OCI-LY7 (cell line): ENCODE data around the gene MYEOV. TPM values are rescaled to one million over a fixed set of nuclear protein-coding genes. Genes with fewer than 3 reads are reported as not detected.

Source experiments
- BruUV-seq: library from RNA; stranded (reverse); fragments of 400-500 nt; replicated peaks from 2 replicates; lab custom pipeline; 2021; lab: Mats Ljungman, UMichigan
- CTCF ChIA-PET: fragments of 300-600 bp; sonication (Branson Sonifier 250); formaldehyde crosslinking; loops from one replicate; lab custom pipeline; 2022; ENCODE audit warnings: antibody characterized with exemption; ENCODE audit not compliant: unreplicated experiment; lab: Charles Lee
- POLR2A ChIA-PET: fragments of 300-600 bp; sonication (Branson Sonifier 250); formaldehyde crosslinking; loops from one replicate; lab custom pipeline; 2022; ENCODE audit warnings: antibody characterized with exemption; lab: Charles Lee
- DNase-seq: peaks from one replicate; pipeline ENCODE4 v3.0.0-alpha.2; 2015; ENCODE audit warnings: low spot score
- H2AFZ ChIP-seq: fragments of 200-600 bp; sonication (generic), shearing (Covaris generic); 2 replicates; pipeline ENCODE4 v1.6.1; 2014; ENCODE audit warnings: mild to moderate bottlenecking, antibody characterized with exemption, low read length, moderate library complexity
- H3K27ac ChIP-seq: fragments of 200-600 bp; sonication (generic); 2 replicates; pipeline ENCODE4 v1.5.1; 2014; ENCODE audit warnings: mixed run types, low read depth, mild to moderate bottlenecking, moderate library complexity, low read length, inconsistent platforms; ENCODE audit not compliant: poor library complexity, severe bottlenecking
- H3K36me3 ChIP-seq: fragments of 200-600 bp; sonication (generic); 2 replicates; pipeline ENCODE4 v1.6.1; 2014; ENCODE audit warnings: mild to moderate bottlenecking, antibody characterized with exemption, low read length, moderate library complexity, mixed read lengths; ENCODE audit not compliant: insufficient read depth
- H3K4me1 ChIP-seq: fragments of 200-600 bp; sonication (generic); 2 replicates; pipeline ENCODE4 v1.5.1; 2014; ENCODE audit warnings: mild to moderate bottlenecking, low read length; ENCODE audit not compliant: insufficient read depth, poor library complexity, severe bottlenecking
- H3K4me2 ChIP-seq: fragments of 200-600 bp; sonication (generic); 2 replicates; pipeline ENCODE4 v1.6.1; 2014; ENCODE audit warnings: mild to moderate bottlenecking, low read length
- H3K4me3 ChIP-seq: fragments of 200-600 bp; sonication (generic); 2 replicates; pipeline ENCODE4 v1.5.1; 2014; ENCODE audit warnings: mild to moderate bottlenecking, low read depth, low read length; ENCODE audit not compliant: poor library complexity, severe bottlenecking
- H3K79me2 ChIP-seq: fragments of 200-600 bp; sonication (generic); 2 replicates; pipeline ENCODE4 v1.6.1; 2016; ENCODE audit warnings: low read depth, mild to moderate bottlenecking, low read length, moderate library complexity, mixed read lengths; ENCODE audit not compliant: insufficient read depth
- H3K9me2 ChIP-seq: fragments of 200-600 bp; sonication (generic); 2 replicates; pipeline ENCODE4 v1.6.1; 2016; ENCODE audit warnings: mild to moderate bottlenecking, low read length, mixed read lengths; ENCODE audit not compliant: insufficient read depth
- H3K9me3 ChIP-seq: fragments of 200-600 bp; sonication (generic); 2 replicates; pipeline ENCODE4 v1.6.1; 2014; ENCODE audit warnings: mild to moderate bottlenecking, mixed run types, low read length, mixed read lengths
- H4K20me1 ChIP-seq: fragments of 200-600 bp; sonication (generic); 2 replicates; pipeline ENCODE4 v1.6.1; 2014; ENCODE audit warnings: mild to moderate bottlenecking, antibody characterized with exemption, low read length, moderate library complexity, mixed read lengths; ENCODE audit not compliant: insufficient read depth
- EZH2phosphoT487 ChIP-seq: fragments of 200-600 bp; sonication (generic); IDR thresholded peaks from 2 replicates; pipeline ENCODE4 v1.6.1; 2018; ENCODE audit warnings: low read depth, borderline replicate concordance, mild to moderate bottlenecking, mixed run types, antibody characterized with exemption, low read length, moderate library complexity, mixed read lengths
- intact Hi-C: fragments of 100-400 bp; cut with micrococcal nuclease; formaldehyde crosslinking; loops from one replicate; pipeline ENCODE4 v1.10.0; 2022; ENCODE audit not compliant: unreplicated experiment
- total RNA-seq, 2 experiments: library from RNA; depleted of rRNA in 1 of 2; stranded (reverse); fragments of >200 nt in 1 of 2; shearing (Covaris generic) in 1 of 2; gene quantifications; 2 replicates each; pipeline ENCODE4 v1.2.3, GENCODE V29; 2014 to 2022
- TF ChIP-seq, protein P1 (sequence below): fragments of 200-600 bp; sonication (generic); conservative IDR thresholded peaks from 2 replicates; pipeline ENCODE4 v1.5.1; 2014; ENCODE audit warnings: mild to moderate bottlenecking, antibody characterized with exemption, low read length, moderate library complexity, mixed read lengths

MYEOV gene
- total RNA-seq, 2 experiments from 2014 or later, result 3.2 to 7.7 TPM

DNA sequence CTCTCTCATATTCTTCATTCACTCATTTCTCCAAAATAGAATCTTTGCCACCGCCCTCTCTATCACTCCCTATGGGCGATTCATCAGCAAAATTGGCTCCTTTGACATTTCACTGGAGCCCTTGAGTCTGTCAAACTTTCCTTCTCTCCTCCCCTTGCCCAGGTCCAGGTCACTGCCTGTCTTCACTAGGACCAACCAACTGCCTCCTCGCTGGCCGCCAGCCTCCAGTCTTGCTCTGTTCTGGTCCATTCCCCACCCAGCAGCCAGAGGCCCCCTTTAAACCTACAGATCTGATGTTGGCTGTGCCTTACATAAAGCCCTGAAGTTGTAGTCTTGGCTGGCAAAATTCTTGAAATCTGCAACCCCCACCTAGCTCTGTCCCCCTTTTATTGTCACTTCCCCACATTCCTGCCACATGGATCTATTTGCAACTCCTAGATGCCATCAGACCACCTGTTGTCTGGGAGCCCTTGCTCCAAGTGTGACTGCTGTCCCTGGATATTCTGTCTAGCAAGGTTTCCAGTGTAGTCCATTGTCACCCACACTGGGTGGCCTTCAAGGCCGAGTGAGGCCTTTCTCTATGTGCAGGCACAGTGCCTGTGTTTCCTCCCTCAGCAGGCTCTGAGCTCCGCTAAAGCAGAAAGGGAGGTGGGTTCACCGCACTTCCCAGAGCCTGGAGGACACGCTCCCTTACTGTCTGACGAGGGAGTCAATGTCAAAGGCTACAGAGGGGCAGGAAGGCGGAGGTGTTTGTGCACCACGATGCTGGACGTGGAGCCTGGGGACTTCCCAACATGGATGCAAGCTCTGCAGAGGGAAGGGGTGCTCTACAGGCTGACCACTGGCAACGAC, 25.5 kb downstream of the MYEOV start:
- Histone ChIP-seq H3K79me2 (no peaks in the 10 kb centered on the region), H3K27ac (no peak overlapping the region), H3K4me1 (no peaks in the 10 kb centered on the region), H3K9me2 (no peaks in the 10 kb centered on the region), H3K4me3 (no peak overlapping the region), H3K9me3 (no peaks in the 10 kb centered on the region), H2AFZ (no peak overlapping the region), H3K36me3 (no peaks in the 10 kb centered on the region), H4K20me1 (no peaks in the 10 kb centered on the region), H3K4me2 (no peak overlapping the region)
- no TSS peak for BruUV-seq
- TF ChIP-seq EZH2phosphoT487, result no peak
- TF ChIP-seq, protein P1, sequence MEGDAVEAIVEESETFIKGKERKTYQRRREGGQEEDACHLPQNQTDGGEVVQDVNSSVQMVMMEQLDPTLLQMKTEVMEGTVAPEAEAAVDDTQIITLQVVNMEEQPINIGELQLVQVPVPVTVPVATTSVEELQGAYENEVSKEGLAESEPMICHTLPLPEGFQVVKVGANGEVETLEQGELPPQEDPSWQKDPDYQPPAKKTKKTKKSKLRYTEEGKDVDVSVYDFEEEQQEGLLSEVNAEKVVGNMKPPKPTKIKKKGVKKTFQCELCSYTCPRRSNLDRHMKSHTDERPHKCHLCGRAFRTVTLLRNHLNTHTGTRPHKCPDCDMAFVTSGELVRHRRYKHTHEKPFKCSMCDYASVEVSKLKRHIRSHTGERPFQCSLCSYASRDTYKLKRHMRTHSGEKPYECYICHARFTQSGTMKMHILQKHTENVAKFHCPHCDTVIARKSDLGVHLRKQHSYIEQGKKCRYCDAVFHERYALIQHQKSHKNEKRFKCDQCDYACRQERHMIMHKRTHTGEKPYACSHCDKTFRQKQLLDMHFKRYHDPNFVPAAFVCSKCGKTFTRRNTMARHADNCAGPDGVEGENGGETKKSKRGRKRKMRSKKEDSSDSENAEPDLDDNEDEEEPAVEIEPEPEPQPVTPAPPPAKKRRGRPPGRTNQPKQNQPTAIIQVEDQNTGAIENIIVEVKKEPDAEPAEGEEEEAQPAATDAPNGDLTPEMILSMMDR, result no peak
- DNase-seq, result no peak
- intact Hi-C loops, result no loop called here
- ChIA-PET CTCF (no interaction called here), POLR2A (no interaction called here)

DNA sequence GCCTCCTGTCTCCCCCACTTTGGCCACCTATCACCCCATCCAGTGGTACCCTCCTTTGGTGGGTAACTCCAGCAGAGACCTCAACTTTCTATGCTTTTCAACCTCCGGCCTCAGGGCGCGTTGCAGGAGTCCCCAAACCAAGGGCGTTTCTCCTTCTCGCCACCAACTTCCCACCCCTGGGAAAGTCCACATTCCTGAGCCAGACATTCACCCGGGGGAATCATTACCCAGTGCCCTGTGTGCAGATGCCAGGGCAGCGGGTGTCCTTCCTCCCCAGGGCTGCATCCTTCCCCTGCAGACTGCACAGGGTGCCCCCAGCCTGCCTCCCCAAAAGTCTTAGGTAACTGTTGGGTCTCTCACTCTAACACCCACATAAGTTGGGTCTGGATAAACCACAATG, 26.4 kb downstream of the MYEOV start:
- H3K4me1 ChIP-seq, result no peaks in the 10 kb centered on the region
- ChIA-PET POLR2A (no interaction called here), CTCF (no interaction called here)
- no peak for DNase-seq
- no peaks in the 10 kb centered on the region for H3K36me3 ChIP-seq
- H3K4me2 ChIP-seq, result no peak overlapping the region
- intact Hi-C loops, result no loop called here
- no peaks in the 10 kb centered on the region for H3K9me2 ChIP-seq
- H3K9me3 ChIP-seq, result no peaks in the 10 kb centered on the region
- no peak overlapping the region for H2AFZ ChIP-seq
- no peaks in the 10 kb centered on the region for H3K79me2 ChIP-seq
- H3K4me3 ChIP-seq, result no peak overlapping the region
- no TSS peak for BruUV-seq
- no peaks in the 10 kb centered on the region for H4K20me1 ChIP-seq
- TF ChIP-seq, protein P1, result no peak
- no peak for TF ChIP-seq EZH2phosphoT487
- H3K27ac ChIP-seq, result no peak overlapping the region
